Measurements from ENCODE around the gene ZIC4. TPM values are rescaled to one million over a fixed set of nuclear protein-coding genes. Genes with fewer than 3 reads are reported as not detected.

ZIC4 gene
- total and polyA plus RNA-seq, 2 of the 8 experiments (the other 6 are each of a cell fraction or from before 2014, with no cell fraction given), result 0.03 to 0.13 TPM

GRCh38 chr3:147371140-147371539, 35.2 kb downstream of the ZIC4 start:
- Histone ChIP-seq H3K4ac (replicated peaks; ENCODE audit: insufficient read length, low read depth, low read length) (no peak overlapping the region), H3K4me1 (replicated peaks in 1 of 4; ENCODE audit: control insufficient read depth in 3 of 4, insufficient read depth in 4 of 4, low read length in 3 of 4) (peaks cover 4 to 17% (median 16%) of the 10 kb centered on the region in 4 experiments), H3K36me3 (ENCODE audit: control insufficient read depth in 2 of 4, insufficient read depth in 4 of 4, low read length in 3 of 4) (no peaks in the 10 kb centered on the region), H3K27me3 (replicated peaks in 1 of 4; ENCODE audit: control insufficient read depth in 3 of 4, extremely low read depth in 1 of 4, insufficient read depth in 3 of 4, low read length in 3 of 4) (peaks cover 83 to 95% (median 89%) of the 10 kb centered on the region in 4 experiments), H3K23me2 (ENCODE audit: low read depth, low read length) (no peaks in the 10 kb centered on the region), H3K56ac (replicated peaks; ENCODE audit: insufficient read length, low read depth, low read length) (no peak overlapping the region), H2AFZ (ENCODE audit: low read length) (no peak overlapping the region), H3K23ac (ENCODE audit: insufficient read length) (no peak overlapping the region), H2BK12ac (ENCODE audit: low read depth, low read length) (no peak overlapping the region), H2AK5ac (ENCODE audit: low read depth, low read length) (no peak overlapping the region), H3K79me1 (ENCODE audit: low read depth, low read length) (no peaks in the 10 kb centered on the region), H3K14ac (ENCODE audit: insufficient read length) (no peak overlapping the region), H4K91ac (replicated peaks; ENCODE audit: insufficient read length, low read length) (no peak overlapping the region), H2BK5ac (ENCODE audit: low read depth, low read length) (no peak overlapping the region), H2BK20ac (ENCODE audit: low read length) (no peak overlapping the region), H3K27ac (ENCODE audit: low read depth, low read length) (no peak overlapping the region), H3K9me3 (ENCODE audit: insufficient read depth in 2 of 2, low read depth in 1 of 2, low read length in 1 of 2) (no peaks in the 10 kb centered on the region), H3K18ac (ENCODE audit: extremely low read depth, low read length) (no peak overlapping the region), H3K4me2 (ENCODE audit: insufficient read depth in 1 of 2, low read depth in 2 of 2, low read length in 2 of 2) (peak overlapping the region; percentile 37 to 63; a peak in 3 of 4 replicates), H2BK120ac (replicated peaks; ENCODE audit: low read depth, low read length) (no peak overlapping the region), H3K9ac (replicated peaks in 1 of 4; ENCODE audit: extremely low read depth in 1 of 4, low read depth in 3 of 4, low read length in 3 of 4) (no peak overlapping the region), H4K5ac (ENCODE audit: insufficient read length, low read depth, low read length) (no peak overlapping the region), H3K4me3 (ENCODE audit: extremely low read depth in 1 of 4, insufficient read depth in 2 of 4, low read depth in 3 of 4, low read length in 4 of 4) (peak overlapping the region in 1 of 4 experiments; percentile 47; a peak in 2 of 8 replicates), H3K79me2 (ENCODE audit: control insufficient read depth in 1 of 2, insufficient read depth in 2 of 2, low read length in 2 of 2) (no peaks in the 10 kb centered on the region), H2BK15ac (ENCODE audit: low read length) (no peak overlapping the region), H4K8ac (ENCODE audit: extremely low read depth, insufficient read depth, low read length) (no peak overlapping the region), H4K20me1 (replicated peaks in 1 of 2; ENCODE audit: control insufficient read depth in 1 of 2, insufficient read depth in 2 of 2, low read length in 2 of 2) (peaks cover 0 to 4% of the 10 kb centered on the region in 2 experiments)
- TF ChIP-seq SIX5 (IDR thresholded peaks at IDR 0.05; ENCODE audit: low read depth, low read length) (no peak), EZH2 (IDR thresholded peaks at IDR 0.05; ENCODE audit: low read depth, low read length, severe bottlenecking) (peak; percentile 23)
- peak; percentile 50 for FAIRE-seq
- ChIA-PET POLR2A (ENCODE audit: partially characterized antibody) (interaction anchor here (1.1 to 1.4 kb wide), 4 partner anchors 26 to 47 kb away, joined by 3 read pairs; no protein-coding TSS in a partner anchor), CTCF (ENCODE audit: partially characterized antibody) (interaction anchor here (0.7 to 11.9 kb wide), 9 partner anchors 13 to 51 kb away, joined by 3 to 162 read pairs (median 4); no protein-coding TSS in a partner anchor)
- 3% methylated on average over 12 of the region's 12 CpGs; no CpG with 5 or more reads in 1 of the 2 experiments for WGBS, 2 experiments (ENCODE audit: extremely low coverage in 1 of 2, insufficient coverage in 1 of 2, insufficient read length in 1 of 2, insufficient replicate concordance in 2 of 2, low coverage in 1 of 2, low lambda C conversion rate in 2 of 2, missing lambda C conversion rate in 1 of 2)
- DNase-seq (ENCODE audit: low read depth in 1 of 2, low spot score in 2 of 2), result peak in 1 of 2 experiments; percentile 58

Data from H1 (cell line).